Breast epithelium (tissue), 3 donors: ENCODE results near the gene KLHL40.

ENCODE experiments used
- CTCF ChIP-seq, 3 donors: fragments of 450-650 bp; IDR thresholded peaks; one replicate each; pipeline ENCODE4 v1.5.1; 2016 to 2017; ENCODE audit warnings: antibody characterized with exemption in 3 of 3, mild to moderate bottlenecking in 3 of 3, moderate library complexity in 3 of 3
- POLR2AphosphoS5 ChIP-seq, 3 donors: sonication (generic); formaldehyde crosslinking; IDR thresholded peaks; one replicate each; pipeline ENCODE4 v1.6.1; 2017; ENCODE audit warnings: antibody characterized with exemption in 3 of 3

GRCh38 chr3:42672515-42672914 is 12.8 kb upstream of the KLHL40 start:
- TF ChIP-seq CTCF (IDR thresholded peaks at IDR 0.05): no peak
- TF ChIP-seq POLR2AphosphoS5 (IDR thresholded peaks at IDR 0.05): no peak
